ENCODE data around the gene SYDE2.
"Not testable (repeated sequence)": the region's sequence is repeated elsewhere in the genome, so short reads cannot be mapped to it uniquely, and the experiment has no call there.

Gene SYDE2

DNA sequence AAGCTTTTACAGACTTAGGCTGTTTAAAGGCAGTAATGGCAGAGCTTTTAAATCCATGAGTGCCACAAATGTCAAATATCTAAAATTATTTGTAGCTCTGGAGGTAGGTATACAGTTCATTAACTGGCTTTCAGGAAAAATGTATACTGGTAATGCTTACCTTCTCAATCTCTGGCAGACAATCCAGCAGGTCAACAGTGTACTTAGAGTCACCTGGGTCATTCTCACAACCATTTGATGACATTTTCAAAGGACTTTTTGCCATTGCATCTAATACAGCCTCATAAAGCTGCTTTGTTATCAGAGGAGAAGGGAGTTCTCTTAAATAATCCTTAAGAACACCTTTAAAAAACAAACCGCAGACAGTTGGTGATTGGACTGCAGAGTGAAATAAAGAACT lies 31.9 kb downstream of the SYDE2 start:
- DNase-seq: no peak

DNA sequence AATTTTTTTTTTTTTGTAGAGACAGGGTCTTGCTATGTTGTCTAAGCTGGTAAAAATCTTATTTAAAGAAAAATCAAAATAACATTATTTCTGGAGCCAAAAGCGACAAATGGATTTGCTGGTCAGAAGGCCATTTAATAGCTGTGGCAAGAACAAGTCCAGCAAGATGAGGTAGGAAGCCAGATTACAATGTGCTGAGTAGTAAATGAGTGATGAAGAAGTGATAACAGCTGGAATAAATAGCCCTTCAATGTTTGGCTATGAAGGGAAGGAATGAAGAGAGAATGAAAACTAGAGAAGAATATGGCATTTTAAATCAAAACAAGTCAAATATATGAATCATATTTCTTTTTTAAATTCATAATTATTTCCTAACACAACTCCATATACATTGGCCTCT lies 34.5 kb downstream of the SYDE2 start:
- no peak for DNase-seq

DNA sequence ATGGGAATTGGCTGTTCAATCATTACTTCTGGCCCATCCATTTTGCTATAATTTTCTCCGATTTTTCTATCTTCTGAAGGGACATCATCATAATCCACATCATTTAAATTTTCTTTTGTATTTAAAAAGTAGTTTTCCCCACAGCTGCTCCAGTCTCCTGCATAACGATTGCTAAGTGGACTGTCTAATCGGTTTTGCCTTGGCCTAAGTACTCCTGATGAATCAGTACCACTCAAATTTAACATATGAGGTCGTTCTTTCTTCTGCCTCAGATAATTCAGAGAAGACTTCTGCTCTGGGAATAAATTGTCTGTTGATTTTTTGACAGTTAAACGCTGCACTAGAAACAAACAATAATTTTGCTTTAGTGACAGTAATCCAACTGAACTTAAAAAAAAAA lies 41.9 kb downstream of the SYDE2 start:
- DNase-seq: no peak

DNA sequence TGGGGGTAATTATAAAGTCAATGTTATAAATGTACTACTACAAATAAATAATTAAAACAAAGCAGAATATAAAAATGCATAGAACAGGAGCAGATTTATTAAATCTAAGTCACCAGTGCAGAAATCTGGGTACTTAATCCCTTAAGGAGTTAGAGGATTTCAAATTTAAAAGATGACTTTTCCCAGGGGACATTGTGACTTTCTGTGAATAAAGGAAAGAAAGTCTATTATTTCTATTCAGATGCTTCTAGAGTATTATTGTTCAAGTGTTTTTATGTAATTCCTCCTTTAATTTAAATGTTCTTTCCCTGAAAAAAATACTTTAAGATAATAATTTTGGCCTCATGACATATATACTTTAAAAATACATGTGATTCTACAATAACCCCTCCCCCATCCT lies 43.4 kb downstream of the SYDE2 start:
- DNase-seq: no peak

DNA sequence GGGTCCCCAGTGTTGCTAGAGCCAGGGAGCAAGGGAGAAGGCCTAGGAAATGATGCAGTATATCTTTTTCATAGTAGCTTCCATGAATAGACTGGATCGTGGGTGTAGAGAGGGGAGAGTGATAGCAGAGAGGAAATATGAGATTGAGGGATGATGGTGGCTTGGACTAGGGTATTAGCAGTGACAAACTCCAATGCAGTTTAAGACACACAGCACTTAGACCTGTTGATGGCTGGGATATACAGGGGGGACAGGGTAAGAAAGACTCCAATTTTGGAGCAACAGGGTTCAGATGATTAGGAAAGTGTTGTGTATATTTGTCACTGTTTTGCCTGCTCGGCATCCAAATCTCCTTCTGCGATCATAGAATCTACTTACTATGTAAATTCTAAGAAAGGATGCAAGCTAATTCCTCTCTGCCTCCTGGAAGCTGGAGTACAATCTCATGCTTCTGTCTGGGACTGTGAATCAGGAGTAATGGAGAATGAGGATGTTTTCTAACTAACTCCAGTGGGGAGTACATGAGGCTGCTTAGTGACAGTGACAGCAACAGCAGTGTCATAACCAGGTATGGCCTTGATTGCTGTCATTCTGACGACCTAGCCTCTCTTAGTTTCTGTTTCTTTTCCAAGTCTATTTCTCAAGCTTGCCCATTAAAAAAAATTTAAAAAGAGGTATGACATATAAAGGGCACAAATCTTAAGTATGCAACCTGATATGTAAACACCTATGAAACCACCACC lies 47.5 kb downstream of the SYDE2 start:
- no peak for DNase-seq

DNA sequence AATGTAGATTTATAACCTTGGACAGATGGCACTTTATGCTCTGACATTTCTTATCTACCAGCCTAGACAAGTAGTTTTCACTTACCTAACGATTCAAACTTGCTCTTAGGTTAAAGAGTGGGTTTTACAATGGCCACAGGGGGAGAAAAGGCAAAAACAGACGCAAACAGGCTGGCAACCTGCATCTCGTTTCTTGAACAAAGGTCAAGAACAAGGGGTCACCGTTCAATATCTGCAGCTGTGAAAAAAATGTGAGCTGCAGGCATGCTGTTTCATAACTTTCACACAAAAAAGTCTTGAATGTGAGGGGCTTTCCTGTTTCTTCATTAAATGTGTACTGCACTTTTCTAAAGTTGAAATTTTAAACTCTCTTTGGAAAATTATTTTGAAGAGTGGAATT lies 49.4 kb downstream of the SYDE2 start:
- no peak for DNase-seq

DNA sequence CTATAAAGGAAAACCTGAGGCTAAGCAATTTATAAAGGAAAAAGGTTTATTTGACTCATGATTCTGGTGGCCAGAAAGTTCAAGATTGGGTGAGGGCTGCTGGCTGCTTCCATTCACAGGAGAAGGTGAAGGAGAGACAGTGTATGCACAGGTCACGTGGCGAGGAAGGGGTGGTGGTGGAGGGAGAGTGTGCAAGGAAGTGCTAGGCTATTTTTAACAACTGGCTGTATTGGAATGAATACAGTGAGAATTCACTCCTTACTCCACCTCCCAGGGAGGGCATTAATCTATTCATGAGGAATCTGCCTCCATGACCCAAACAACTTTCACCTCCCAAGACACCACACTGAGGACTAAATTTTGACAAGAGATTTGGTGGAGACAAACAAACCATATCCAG lies 51.0 kb downstream of the SYDE2 start:
- no peak for DNase-seq

DNA sequence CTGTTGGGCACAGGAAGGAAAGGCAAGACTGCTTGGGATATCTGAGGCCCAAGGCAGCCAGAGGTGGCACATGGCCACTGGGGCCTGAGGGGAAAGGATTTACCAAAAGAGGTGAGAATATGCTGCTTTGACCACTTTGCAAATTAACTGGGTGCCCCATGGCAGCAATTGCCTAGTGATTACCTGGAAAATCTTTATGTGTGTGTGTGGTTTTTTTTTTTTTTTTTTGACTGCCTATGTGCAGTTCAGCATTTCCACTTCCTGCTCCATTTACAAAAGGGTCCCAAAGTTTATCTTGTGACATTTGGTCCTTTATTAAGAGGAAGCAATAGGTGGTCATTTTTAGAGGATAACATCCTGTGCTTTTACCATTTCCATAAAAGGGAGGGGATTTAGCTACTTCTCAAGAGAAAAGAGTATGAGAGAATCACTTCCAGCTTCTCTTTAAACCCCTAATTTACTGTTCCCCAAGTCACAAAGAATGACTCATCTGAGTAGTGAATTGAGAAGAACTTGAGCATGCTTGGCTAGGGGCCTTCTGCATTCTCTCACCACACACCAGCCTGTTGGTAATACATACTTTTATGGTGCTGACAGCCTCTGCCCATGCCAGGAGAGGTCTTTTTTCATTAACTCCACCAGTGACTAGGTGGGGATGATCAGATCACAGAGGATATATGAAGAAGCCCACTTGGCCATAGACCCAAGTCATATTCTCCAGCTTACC lies 52.1 kb downstream of the SYDE2 start:
- DNase-seq: no peak

DNA sequence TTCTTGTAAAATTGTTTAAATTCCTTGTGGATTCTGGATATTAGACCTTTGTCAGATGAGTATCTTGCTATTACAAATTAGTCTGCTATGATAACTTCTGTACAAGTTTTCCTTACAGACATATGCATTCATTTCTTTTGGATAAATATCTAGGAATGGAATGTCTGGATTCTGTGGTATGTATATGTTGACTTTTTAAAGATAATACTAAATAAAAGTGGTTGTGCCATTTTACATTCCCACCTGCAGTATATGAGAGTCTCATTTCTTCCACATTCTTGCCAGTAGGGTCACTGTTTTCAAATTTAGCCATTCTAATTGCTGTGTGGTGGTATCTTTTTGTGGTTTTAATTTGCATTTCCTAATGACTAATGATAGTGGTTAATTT lies 53.9 kb downstream of the SYDE2 start:
- DNase-seq: no peak

DNA sequence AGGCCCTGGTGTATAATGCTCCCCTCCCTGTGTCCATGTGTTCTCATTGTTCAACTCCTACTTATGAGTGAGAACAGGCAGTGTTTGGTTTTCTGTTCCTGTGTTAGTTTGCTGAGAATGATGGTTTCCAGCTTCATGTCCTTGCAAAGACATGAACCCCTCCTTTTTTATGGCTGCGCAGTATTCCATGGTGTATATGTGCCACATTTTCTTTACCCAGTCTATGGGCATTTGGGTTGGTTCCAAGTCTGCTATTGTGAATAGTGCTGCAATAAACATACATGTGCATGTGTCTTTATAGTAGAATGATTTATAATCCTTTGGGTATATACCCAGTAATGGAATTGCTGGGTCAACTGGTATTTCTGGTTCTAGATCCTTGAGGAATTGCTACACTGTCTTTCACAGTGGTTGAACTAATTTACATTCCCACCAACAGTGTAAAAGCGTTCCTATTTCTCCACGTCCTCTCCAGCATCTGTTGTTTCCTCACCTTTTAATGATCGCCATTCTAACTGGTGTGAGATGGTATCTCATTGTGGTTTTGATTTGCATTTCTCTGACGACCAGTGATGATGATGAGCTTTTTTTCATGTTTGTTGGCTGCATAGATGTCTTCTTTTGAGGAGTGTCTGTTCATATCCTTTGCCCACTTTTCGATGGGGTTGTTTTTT lies 54.4 kb downstream of the SYDE2 start:
- not testable (repeated sequence) for DNase-seq

DNA sequence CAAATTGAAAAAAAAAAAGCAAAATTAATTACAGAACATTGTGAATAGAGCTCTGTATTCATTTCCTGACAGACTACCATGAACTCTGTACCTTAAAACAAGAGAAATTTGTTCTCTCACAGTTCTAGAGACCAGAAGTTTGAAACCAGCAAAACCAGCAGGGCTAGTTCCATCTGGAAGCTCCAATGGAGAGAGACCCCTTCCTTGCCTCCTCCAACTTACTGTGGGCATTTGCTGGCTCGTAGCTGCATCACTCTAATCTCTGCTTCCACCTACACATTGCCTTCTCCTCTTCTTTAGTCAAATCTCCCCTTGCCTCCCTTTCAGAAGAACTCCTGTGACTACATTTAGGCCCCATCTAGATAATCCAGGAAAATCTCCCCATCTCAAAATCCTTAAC lies 56.5 kb downstream of the SYDE2 start:
- DNase-seq: no peak

DNA sequence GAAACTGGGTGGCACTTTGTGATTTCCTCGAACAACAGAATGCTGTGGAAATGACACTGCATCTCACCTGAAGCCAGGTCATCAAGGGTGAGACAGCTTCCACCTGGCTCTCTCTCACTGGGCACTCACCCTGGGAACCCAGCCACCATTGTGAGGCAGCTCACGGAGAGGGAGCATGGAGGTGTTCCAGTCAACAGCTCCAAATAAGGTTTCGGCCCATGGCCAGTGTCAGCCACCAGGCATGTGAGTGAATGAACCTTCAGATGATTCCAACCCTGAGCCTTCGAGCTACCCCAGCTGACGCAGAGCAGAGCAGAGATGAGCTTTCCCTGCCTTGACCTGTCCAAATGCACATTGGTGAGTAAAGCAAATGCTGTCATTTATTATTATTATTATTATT lies 58.1 kb downstream of the SYDE2 start:
- DNase-seq: no peak

DNA sequence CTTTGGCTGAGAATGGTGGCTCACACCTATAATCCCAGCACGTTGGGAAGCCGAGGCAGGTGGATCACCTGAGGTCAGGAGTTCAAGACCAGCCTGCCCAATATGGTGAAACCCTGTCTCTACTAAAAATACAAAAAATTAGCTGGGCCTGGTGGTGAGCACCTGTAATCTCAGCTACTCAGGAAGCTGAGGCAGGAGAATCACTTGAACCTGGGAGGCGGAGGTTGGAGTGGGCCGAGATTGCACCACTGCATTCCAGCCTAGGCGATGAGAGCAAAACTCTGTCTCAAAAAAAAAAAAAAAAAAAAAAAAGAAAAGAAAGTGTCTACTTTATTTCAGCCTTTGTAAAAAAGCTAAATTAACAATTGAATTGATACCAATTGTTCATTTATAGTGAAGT lies 62.4 kb downstream of the SYDE2 start:
- not testable (repeated sequence) for DNase-seq

DNA sequence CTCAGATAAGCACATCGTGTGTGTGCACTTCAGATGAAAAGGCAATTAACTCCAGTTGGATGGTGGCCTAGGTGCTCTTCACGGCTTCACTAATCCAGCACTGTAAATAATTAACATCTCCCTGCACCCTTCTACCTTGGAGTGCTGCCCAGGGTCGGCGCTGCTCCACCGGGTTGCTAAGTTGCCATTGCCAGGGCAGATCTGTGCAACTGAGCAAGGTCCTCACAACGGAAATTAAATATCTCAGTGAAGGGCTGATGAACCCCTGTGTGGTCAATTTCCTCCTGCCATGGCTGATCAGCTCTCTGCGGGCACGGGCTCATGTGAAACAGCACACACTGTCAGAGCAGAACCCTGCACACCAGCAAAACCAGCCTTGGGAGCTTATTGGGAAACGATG lies 63.2 kb downstream of the SYDE2 start:
- DNase-seq: no peak

DNA sequence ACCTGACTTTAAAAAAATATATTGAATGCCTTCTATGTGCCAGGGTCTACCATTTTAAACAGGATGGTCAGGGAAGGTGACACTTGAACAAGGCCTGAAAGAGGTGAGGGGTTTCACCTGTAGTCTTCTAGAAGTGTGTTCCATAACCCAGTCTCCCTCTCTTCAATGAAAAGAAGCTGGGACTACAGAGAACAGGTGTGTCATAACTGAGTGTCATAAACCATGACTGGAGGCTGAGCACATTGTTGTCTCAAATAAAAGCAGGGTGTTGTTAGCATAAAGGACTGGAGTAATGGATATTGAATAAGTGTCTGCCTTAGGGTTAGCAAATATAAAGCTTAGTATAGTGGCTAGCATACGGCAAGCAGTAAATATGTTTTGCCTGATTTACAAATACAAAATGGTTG lies 65.4 kb downstream of the SYDE2 start:
- DNase-seq: no peak

DNA sequence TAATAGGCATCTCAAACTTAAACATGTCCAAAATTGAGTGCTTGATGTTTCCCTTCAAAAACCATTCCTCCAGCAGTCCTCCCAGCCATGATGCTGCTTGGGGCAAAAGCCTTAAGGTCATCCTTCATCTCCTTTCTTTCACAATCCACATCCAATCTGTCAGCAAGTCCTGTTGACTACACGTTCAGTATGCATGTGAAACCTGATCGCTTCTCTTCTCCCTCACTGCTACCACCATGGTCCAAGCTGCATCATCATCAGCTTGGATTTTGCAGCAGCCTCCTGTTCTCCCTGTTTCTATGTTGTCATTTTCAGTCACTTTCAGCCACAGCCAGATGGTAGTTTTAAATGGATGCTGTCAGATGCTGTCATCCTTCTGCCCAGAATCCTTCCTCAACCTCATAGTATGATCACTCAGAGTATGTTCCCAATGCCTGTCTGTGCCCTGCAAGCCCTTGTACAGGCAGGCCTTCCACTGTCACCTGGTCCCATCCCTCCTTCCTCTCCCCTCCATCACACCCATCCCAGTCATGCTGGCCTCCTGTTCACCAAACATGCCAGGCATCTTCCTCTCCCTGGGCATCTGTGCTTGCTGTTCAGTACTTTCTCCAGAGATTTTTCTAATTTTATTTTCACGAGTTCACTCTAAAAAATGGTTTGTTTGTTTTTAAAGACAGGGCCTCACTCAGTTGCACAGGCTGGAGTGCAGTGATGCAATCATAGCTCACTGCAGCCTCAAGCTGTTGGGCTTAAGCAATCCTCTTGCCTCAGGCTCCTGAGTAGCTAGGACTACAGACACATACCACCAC lies 66.0 kb downstream of the SYDE2 start:
- DNase-seq: no peak

DNA sequence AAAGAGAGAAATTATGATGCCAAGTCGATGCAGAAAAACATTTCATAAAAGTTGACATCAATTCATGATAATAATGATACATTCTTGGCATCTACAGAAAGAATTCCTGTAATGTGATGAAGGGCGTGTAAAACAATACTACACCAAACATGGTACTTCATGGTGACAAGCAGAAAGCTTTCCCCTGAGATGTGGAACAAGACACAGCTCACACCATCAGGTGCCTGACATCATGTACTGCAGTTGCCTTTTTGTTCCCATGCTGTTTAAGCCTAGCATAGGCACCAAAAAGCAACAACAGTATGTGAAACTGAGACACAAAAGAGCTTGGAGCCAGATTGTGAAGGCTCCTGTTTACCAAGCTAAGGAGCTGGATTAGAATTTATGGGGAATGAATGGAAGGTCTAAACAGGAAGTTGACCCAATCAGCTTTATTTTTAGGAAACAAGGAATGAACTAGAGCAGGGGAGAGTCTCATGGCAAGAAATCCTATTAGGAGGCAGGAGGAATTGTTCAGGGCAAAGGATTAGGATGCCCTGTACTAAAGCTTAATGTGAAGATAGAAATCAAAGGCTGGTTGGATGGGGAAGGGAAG lies 67.2 kb downstream of the SYDE2 start:
- no peak for DNase-seq

DNA sequence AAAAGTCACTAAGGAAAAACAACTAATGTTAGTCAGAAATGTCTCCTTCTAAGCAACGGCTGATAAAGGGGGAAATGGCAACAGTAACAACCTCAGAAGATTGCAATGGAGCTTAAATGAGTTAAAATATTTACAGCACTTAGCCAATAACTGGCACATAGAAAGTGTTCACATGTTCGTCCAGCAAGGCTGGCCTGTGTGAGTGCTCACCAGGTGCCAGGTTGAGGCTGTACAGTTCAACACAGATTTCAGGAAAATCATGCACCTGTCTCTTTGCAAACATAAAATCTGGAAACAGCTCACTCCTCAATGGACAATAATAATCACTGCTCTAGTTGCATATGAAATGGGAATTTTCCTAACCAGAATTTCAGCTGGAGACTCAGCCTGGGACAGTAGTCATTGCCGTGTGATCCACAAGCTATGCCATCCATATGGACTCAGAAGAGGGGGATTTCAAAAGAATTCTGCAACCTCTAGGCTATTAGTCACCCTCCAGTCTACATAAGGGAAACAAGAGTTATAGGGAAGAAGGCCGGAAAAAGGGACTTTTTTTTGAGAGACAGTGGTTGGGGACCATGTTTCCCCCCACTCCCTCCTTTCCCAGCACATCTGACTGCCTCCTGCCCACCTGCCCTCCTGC lies 68.6 kb downstream of the SYDE2 start:
- no peak for DNase-seq

DNA sequence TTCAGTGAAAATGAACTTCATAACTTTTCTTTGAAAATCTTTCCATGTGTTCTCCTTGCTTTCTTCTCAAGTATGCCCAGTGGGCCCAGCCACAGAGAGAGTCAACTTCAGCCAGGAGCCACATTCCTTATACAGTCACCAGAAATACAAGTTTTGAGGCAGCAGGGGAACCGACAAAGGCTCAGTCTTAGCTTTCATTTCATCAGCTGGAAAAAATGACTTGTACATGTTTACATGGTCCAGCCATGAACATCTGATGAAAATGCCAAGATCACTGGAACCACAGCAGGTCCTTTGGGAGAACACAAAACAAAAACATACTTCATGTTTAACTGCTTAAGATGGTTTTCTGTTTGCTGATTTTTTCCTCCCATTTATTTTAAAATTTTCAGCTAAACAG lies 72.5 kb downstream of the SYDE2 start:
- no peak for DNase-seq

DNA sequence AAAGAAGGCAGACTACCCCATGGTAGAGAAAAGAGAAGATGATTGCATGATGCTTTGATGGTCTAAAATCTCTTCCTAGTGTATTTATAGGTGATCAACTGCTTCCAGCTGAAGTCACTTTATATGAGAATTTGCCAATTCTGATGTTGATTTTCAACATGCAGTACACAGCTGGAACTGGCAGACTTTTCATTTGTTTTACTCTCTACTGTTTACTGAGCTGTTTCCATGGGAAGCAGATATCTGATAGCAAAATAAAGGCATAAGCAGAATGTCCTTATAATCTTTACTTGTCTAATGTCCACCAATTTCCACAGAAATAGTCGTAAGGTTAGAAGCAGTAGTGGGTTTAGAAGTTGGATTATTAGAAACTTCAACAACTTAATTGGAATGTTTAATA lies 74.9 kb downstream of the SYDE2 start:
- DNase-seq: no peak

DNA sequence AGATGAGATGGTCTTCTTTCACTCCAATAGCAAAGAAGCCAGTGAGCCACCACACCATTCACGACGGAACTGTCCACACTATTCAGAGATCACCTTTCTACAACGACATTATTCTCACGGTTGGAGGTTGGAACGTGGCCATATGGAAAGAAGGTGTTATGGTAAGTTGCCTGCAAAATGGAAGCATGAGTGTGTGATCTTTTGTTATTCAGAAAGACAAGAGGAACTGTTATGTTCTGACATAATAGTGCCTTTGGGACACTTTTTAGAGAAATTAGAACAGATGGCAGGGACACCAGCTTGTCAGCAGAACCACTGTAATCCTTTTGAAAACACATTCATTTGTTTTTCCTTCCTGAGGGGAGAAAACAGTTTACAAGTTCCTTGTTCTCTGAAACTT lies 76.7 kb downstream of the SYDE2 start:
- DNase-seq: no peak

DNA sequence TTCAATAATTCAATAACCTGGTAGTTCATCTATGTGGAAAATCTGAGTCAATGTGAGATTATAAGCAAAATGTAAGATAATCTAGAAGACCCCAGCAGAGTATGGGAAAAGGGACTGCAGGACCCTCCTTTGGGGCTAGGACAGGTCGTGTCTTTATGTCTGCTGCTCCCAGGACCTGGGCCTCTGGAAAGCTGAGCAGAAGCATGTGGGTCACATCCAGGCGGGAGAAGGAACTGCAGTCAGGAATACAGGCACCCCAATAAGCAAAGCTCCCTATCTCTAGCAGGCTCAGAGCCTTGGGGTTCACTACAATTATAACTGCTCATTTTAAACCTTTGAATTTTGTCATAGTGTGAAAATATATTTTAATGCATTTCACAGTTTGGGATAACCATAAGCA lies 78.6 kb downstream of the SYDE2 start:
- no peak for DNase-seq
